ACC112 (cell line): ENCODE measurements around the gene ENGASE.

ENCODE experiments used
- H2AFZ ChIP-seq: fragments of 200-600 bp; sonication (generic); one replicate; pipeline ENCODE4 v1.6.0; 2017; ENCODE audit warnings: antibody characterized with exemption, low read length; ENCODE audit not compliant: unreplicated experiment
- H3K27ac ChIP-seq: fragments of 200-600 bp; sonication (generic); 2 replicates; pipeline ENCODE4 v1.5.1; 2014; ENCODE audit warnings: low read depth, mild to moderate bottlenecking, antibody characterized with exemption, low read length, moderate library complexity
- H3K27me3 ChIP-seq: fragments of 200-600 bp; sonication (generic); 2 replicates; pipeline ENCODE4 v1.6.1; 2014; ENCODE audit warnings: mild to moderate bottlenecking, antibody characterized with exemption, low read length, moderate library complexity, mixed read lengths; ENCODE audit not compliant: insufficient read depth
- H3K36me3 ChIP-seq: fragments of 200-600 bp; sonication (generic); 2 replicates; pipeline ENCODE4 v1.6.1; 2016; ENCODE audit warnings: mild to moderate bottlenecking, antibody characterized with exemption, low read length, moderate library complexity, mixed read lengths; ENCODE audit not compliant: insufficient read depth
- H3K4me1 ChIP-seq: fragments of 200-600 bp; sonication (generic); one replicate; pipeline ENCODE4 v1.6.1; 2016; ENCODE audit warnings: low read length, mixed read lengths; ENCODE audit not compliant: insufficient read depth, unreplicated experiment, control insufficient read depth
- H3K4me3 ChIP-seq: fragments of 200-600 bp; sonication (generic); 2 replicates; pipeline ENCODE4 v1.5.1; 2014; ENCODE audit warnings: mild to moderate bottlenecking, low read depth, low read length
- H3K79me2 ChIP-seq: fragments of 200-600 bp; sonication (generic); one replicate; pipeline ENCODE4 v1.6.0; 2016; ENCODE audit warnings: low read length; ENCODE audit not compliant: control insufficient read depth, unreplicated experiment, insufficient read depth

Gene ENGASE

GRCh38 chr17:79109584-79109983 lies 35.0 kb downstream of the ENGASE start:
- H3K4me1 ChIP-seq, result no peaks in the 10 kb centered on the region
- H3K27me3 ChIP-seq, result peaks cover 38% of the 10 kb centered on the region
- no peak overlapping the region for H2AFZ ChIP-seq
- H3K36me3 ChIP-seq, result no peaks in the 10 kb centered on the region
- H3K27ac ChIP-seq, result no peak overlapping the region
- no peaks in the 10 kb centered on the region for H3K79me2 ChIP-seq
- no peak overlapping the region for H3K4me3 ChIP-seq

GRCh38 chr17:79111097-79111496 lies 36.5 kb downstream of the ENGASE start:
- H3K27ac ChIP-seq, result no peak overlapping the region
- no peak overlapping the region for H3K4me3 ChIP-seq
- no peak overlapping the region for H2AFZ ChIP-seq
- H3K79me2 ChIP-seq, result no peaks in the 10 kb centered on the region
- no peaks in the 10 kb centered on the region for H3K36me3 ChIP-seq
- H3K4me1 ChIP-seq, result no peaks in the 10 kb centered on the region
- H3K27me3 ChIP-seq, result peaks cover 49% of the 10 kb centered on the region

GRCh38 chr17:79112471-79112870 lies 37.8 kb downstream of the ENGASE start:
- Histone ChIP-seq H3K79me2 (no peaks in the 10 kb centered on the region), H3K27me3 (peaks cover 61% of the 10 kb centered on the region), H2AFZ (no peak overlapping the region), H3K36me3 (no peaks in the 10 kb centered on the region), H3K4me3 (no peak overlapping the region), H3K27ac (no peak overlapping the region), H3K4me1 (no peaks in the 10 kb centered on the region)

- no peaks in the 10 kb centered on the region for H3K79me2 ChIP-seq
- no peak overlapping the region for H3K4me3 ChIP-seq
- peaks cover 68% of the 10 kb centered on the region for H3K27me3 ChIP-seq
- no peak overlapping the region for H2AFZ ChIP-seq
- H3K36me3 ChIP-seq, result no peaks in the 10 kb centered on the region
- H3K27ac ChIP-seq, result no peak overlapping the region
- no peaks in the 10 kb centered on the region for H3K4me1 ChIP-seq
Measured at GRCh38 chr17:79113699-79114457, 39.3 kb downstream of the ENGASE start.

- H3K4me1 ChIP-seq, result no peaks in the 10 kb centered on the region
- H3K36me3 ChIP-seq, result no peaks in the 10 kb centered on the region
- no peak overlapping the region for H3K27ac ChIP-seq
- H2AFZ ChIP-seq, result no peak overlapping the region
- H3K27me3 ChIP-seq, result peaks cover 70% of the 10 kb centered on the region
- H3K4me3 ChIP-seq, result no peak overlapping the region
- no peaks in the 10 kb centered on the region for H3K79me2 ChIP-seq
Measured at GRCh38 chr17:79114458-79115301, 40.1 kb downstream of the ENGASE start.

- no peak overlapping the region for H3K27ac ChIP-seq
- H3K36me3 ChIP-seq, result no peaks in the 10 kb centered on the region
- no peak overlapping the region for H3K4me3 ChIP-seq
- H2AFZ ChIP-seq, result no peak overlapping the region
- H3K4me1 ChIP-seq, result no peaks in the 10 kb centered on the region
- H3K79me2 ChIP-seq, result no peaks in the 10 kb centered on the region
- H3K27me3 ChIP-seq, result peaks cover 70% of the 10 kb centered on the region
Measured at GRCh38 chr17:79115487-79115886, 40.9 kb downstream of the ENGASE start.

GRCh38 chr17:79116575-79117368 lies 42.1 kb downstream of the ENGASE start:
- H3K27ac ChIP-seq, result no peak overlapping the region
- no peaks in the 10 kb centered on the region for H3K79me2 ChIP-seq
- H3K4me3 ChIP-seq, result no peak overlapping the region
- no peaks in the 10 kb centered on the region for H3K36me3 ChIP-seq
- H3K4me1 ChIP-seq, result no peaks in the 10 kb centered on the region
- H2AFZ ChIP-seq, result no peak overlapping the region
- H3K27me3 ChIP-seq, result peaks cover 75% of the 10 kb centered on the region

GRCh38 chr17:79117905-79118487 lies 43.4 kb downstream of the ENGASE start:
- Histone ChIP-seq H3K4me1 (no peaks in the 10 kb centered on the region), H3K79me2 (no peaks in the 10 kb centered on the region), H2AFZ (no peak overlapping the region), H3K36me3 (no peaks in the 10 kb centered on the region), H3K27ac (no peak overlapping the region), H3K4me3 (no peak overlapping the region), H3K27me3 (peaks cover 83% of the 10 kb centered on the region)

GRCh38 chr17:79118924-79119323 lies 44.3 kb downstream of the ENGASE start:
- Histone ChIP-seq H3K4me1 (no peaks in the 10 kb centered on the region), H3K79me2 (no peaks in the 10 kb centered on the region), H3K27me3 (peaks cover 82% of the 10 kb centered on the region), H3K4me3 (no peak overlapping the region), H3K36me3 (no peaks in the 10 kb centered on the region), H3K27ac (no peak overlapping the region), H2AFZ (no peak overlapping the region)

GRCh38 chr17:79120259-79120658 lies 45.6 kb downstream of the ENGASE start:
- Histone ChIP-seq H3K27ac (no peak overlapping the region), H3K4me1 (no peaks in the 10 kb centered on the region), H3K79me2 (no peaks in the 10 kb centered on the region), H3K4me3 (no peak overlapping the region), H3K27me3 (peaks cover 83% of the 10 kb centered on the region), H2AFZ (no peak overlapping the region), H3K36me3 (no peaks in the 10 kb centered on the region)
